Measurements from ENCODE around the gene KIF16B. TPM values are rescaled to one million over a fixed set of nuclear protein-coding genes. Genes with fewer than 3 reads are reported as not detected.

The KIF16B gene
- total RNA-seq, 1 experiment from 2014 or later = 7.0 TPM

DNA sequence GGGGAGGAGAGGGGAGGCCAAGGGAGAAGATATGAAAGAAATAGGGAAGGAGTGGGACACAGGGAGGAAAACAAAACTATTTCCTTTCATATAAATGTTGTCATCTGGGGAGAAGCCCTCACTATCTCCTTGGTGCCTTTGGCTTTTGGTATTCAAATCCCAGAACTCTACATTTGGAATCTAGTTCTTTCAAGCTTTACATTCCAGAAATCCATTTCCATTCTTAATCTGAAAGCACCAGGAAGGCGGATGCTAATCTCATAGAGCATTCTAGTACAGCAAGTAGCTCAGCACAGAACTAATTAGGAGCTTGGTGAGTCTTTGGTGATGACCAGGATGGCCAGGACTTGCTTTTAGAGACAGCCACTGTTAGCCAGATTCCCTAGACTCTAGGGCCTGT lies 177.9 kb downstream of the KIF16B start:
- no peaks in the 10 kb centered on the region for H3K9me2 ChIP-seq (ENCODE audit: insufficient read depth)
- DNase-seq (ENCODE audit: low read depth, low spot score) = no peak
- BruUV-seq (replicated peaks) = no TSS peak
- H2AFZ ChIP-seq (ENCODE audit: low read depth, low read length, poor library complexity, severe bottlenecking) = no peak overlapping the region
- no peaks in the 10 kb centered on the region for H3K4me1 ChIP-seq (ENCODE audit: control insufficient read depth in 1 of 2, insufficient read depth in 2 of 2, low read length in 2 of 2)
- H3K27ac ChIP-seq (ENCODE audit: low read depth, low read length) = no peak overlapping the region
- H3K9ac ChIP-seq (ENCODE audit: low read length) = no peak overlapping the region
- POLR2A ChIA-PET = no interaction called here
- no peaks in the 10 kb centered on the region for H4K20me1 ChIP-seq (ENCODE audit: insufficient read depth)
- ATAC-seq = no peak
- H3K27me3 ChIP-seq (ENCODE audit: insufficient read depth, low read length) = no peaks in the 10 kb centered on the region
- H3K4me3 ChIP-seq (replicated peaks in 1 of 2; ENCODE audit: low read depth in 1 of 2, low read length in 2 of 2) = no peak overlapping the region
- RAD21 ChIA-PET (ENCODE audit: low non-redundant PET in 1 of 2, low total read pairs in 2 of 2, uncharacterized antibody in 2 of 2, unreplicated experiment in 2 of 2) = no interaction called here
- no peaks in the 10 kb centered on the region for H3K9me3 ChIP-seq (ENCODE audit: control insufficient read depth in 1 of 2, insufficient read depth in 1 of 2, low read depth in 1 of 2, low read length in 2 of 2)
- no peaks in the 10 kb centered on the region for H3K79me2 ChIP-seq (ENCODE audit: insufficient read depth, low read length)
- no peak overlapping the region for H3K4me2 ChIP-seq (ENCODE audit: low read length)
- no peaks in the 10 kb centered on the region for H3K36me3 ChIP-seq (ENCODE audit: control insufficient read depth in 1 of 2, insufficient read depth in 2 of 2, low read length in 2 of 2)
- TF ChIP-seq CBX3 (IDR thresholded peaks at IDR 0.05; ENCODE audit: low read depth) = no peak
- CTCF ChIA-PET = no interaction called here
- intact Hi-C loops (cut with micrococcal nuclease) = no loop called here

- H3K36me3 ChIP-seq (ENCODE audit: control insufficient read depth in 1 of 2, insufficient read depth in 2 of 2, low read length in 2 of 2) = no peaks in the 10 kb centered on the region
- ChIA-PET RAD21 (ENCODE audit: low non-redundant PET in 1 of 2, low total read pairs in 2 of 2, uncharacterized antibody in 2 of 2, unreplicated experiment in 2 of 2) (no interaction called here), CTCF (no interaction called here), POLR2A (no interaction called here)
- ATAC-seq (no peak), DNase-seq (ENCODE audit: low read depth, low spot score) (no peak)
- intact Hi-C loops (cut with micrococcal nuclease) = no loop called here
- no peak overlapping the region for H3K27ac ChIP-seq (ENCODE audit: low read depth, low read length)
- no peaks in the 10 kb centered on the region for H3K9me3 ChIP-seq (ENCODE audit: control insufficient read depth in 1 of 2, insufficient read depth in 1 of 2, low read depth in 1 of 2, low read length in 2 of 2)
- H3K79me2 ChIP-seq (ENCODE audit: insufficient read depth, low read length) = no peaks in the 10 kb centered on the region
- BruUV-seq (replicated peaks) = no TSS peak
- no peak overlapping the region for H3K4me2 ChIP-seq (ENCODE audit: low read length)
- H3K4me3 ChIP-seq (replicated peaks in 1 of 2; ENCODE audit: low read depth in 1 of 2, low read length in 2 of 2) = no peak overlapping the region
- no peaks in the 10 kb centered on the region for H4K20me1 ChIP-seq (ENCODE audit: insufficient read depth)
- no peaks in the 10 kb centered on the region for H3K27me3 ChIP-seq (ENCODE audit: insufficient read depth, low read length)
- H3K9me2 ChIP-seq (ENCODE audit: insufficient read depth) = no peaks in the 10 kb centered on the region
- no peak for TF ChIP-seq POLR2A (IDR thresholded peaks at IDR 0.05; ENCODE audit: borderline replicate concordance, extremely low read depth, insufficient read depth, insufficient read length)
- no peak overlapping the region for H3K9ac ChIP-seq (ENCODE audit: low read length)
- H3K4me1 ChIP-seq (ENCODE audit: control insufficient read depth in 1 of 2, insufficient read depth in 2 of 2, low read length in 2 of 2) = no peaks in the 10 kb centered on the region
- no peak overlapping the region for H2AFZ ChIP-seq (ENCODE audit: low read depth, low read length, poor library complexity, severe bottlenecking)
Observed at GRCh38 chr20:16394784-16395183, 178.5 kb downstream of the KIF16B start.

GRCh38 chr20:16393836-16394235 lies 179.4 kb downstream of the KIF16B start:
- no peaks in the 10 kb centered on the region for H3K4me1 ChIP-seq (ENCODE audit: control insufficient read depth in 1 of 2, insufficient read depth in 2 of 2, low read length in 2 of 2)
- CTCF ChIA-PET = no interaction called here
- H3K27ac ChIP-seq (ENCODE audit: low read depth, low read length) = no peak overlapping the region
- intact Hi-C loops (cut with micrococcal nuclease) = no loop called here
- no peaks in the 10 kb centered on the region for H3K9me2 ChIP-seq (ENCODE audit: insufficient read depth)
- no peak overlapping the region for H3K9ac ChIP-seq (ENCODE audit: low read length)
- ATAC-seq (no peak), DNase-seq (ENCODE audit: low read depth, low spot score) (no peak)
- H3K4me2 ChIP-seq (ENCODE audit: low read length) = no peak overlapping the region
- RAD21 ChIA-PET (ENCODE audit: low non-redundant PET in 1 of 2, low total read pairs in 2 of 2, uncharacterized antibody in 2 of 2, unreplicated experiment in 2 of 2) = no interaction called here
- H3K4me3 ChIP-seq (replicated peaks in 1 of 2; ENCODE audit: low read depth in 1 of 2, low read length in 2 of 2) = no peak overlapping the region
- H3K36me3 ChIP-seq (ENCODE audit: control insufficient read depth in 1 of 2, insufficient read depth in 2 of 2, low read length in 2 of 2) = no peaks in the 10 kb centered on the region
- H3K79me2 ChIP-seq (ENCODE audit: insufficient read depth, low read length) = no peaks in the 10 kb centered on the region
- H4K20me1 ChIP-seq (ENCODE audit: insufficient read depth) = no peaks in the 10 kb centered on the region
- H2AFZ ChIP-seq (ENCODE audit: low read depth, low read length, poor library complexity, severe bottlenecking) = no peak overlapping the region
- no peaks in the 10 kb centered on the region for H3K27me3 ChIP-seq (ENCODE audit: insufficient read depth, low read length)
- no TSS peak for BruUV-seq (replicated peaks)
- POLR2A ChIA-PET = no interaction called here
- no peaks in the 10 kb centered on the region for H3K9me3 ChIP-seq (ENCODE audit: control insufficient read depth in 1 of 2, insufficient read depth in 1 of 2, low read depth in 1 of 2, low read length in 2 of 2)
- TF ChIP-seq RAD21 (IDR thresholded peaks at IDR 0.05; ENCODE audit: low read depth) (no peak), ZBTB33 (IDR thresholded peaks at IDR 0.05; ENCODE audit: extremely low read depth, insufficient replicate concordance, low read length) (no peak), EZH2 (IDR thresholded peaks at IDR 0.05) (no peak), SIN3A (IDR thresholded peaks at IDR 0.05; ENCODE audit: low read depth) (no peak), POLR2AphosphoS5 (IDR thresholded peaks at IDR 0.05; ENCODE audit: low read depth, low read length) (no peak), POLR2A (IDR thresholded peaks at IDR 0.05; ENCODE audit: borderline replicate concordance, extremely low read depth, insufficient read depth, insufficient read length) (no peak), SRF (IDR thresholded peaks at IDR 0.05; ENCODE audit: low read depth) (no peak), ZFX (IDR thresholded peaks at IDR 0.05) (no peak)
- TF ChIP-seq, protein P1, sequence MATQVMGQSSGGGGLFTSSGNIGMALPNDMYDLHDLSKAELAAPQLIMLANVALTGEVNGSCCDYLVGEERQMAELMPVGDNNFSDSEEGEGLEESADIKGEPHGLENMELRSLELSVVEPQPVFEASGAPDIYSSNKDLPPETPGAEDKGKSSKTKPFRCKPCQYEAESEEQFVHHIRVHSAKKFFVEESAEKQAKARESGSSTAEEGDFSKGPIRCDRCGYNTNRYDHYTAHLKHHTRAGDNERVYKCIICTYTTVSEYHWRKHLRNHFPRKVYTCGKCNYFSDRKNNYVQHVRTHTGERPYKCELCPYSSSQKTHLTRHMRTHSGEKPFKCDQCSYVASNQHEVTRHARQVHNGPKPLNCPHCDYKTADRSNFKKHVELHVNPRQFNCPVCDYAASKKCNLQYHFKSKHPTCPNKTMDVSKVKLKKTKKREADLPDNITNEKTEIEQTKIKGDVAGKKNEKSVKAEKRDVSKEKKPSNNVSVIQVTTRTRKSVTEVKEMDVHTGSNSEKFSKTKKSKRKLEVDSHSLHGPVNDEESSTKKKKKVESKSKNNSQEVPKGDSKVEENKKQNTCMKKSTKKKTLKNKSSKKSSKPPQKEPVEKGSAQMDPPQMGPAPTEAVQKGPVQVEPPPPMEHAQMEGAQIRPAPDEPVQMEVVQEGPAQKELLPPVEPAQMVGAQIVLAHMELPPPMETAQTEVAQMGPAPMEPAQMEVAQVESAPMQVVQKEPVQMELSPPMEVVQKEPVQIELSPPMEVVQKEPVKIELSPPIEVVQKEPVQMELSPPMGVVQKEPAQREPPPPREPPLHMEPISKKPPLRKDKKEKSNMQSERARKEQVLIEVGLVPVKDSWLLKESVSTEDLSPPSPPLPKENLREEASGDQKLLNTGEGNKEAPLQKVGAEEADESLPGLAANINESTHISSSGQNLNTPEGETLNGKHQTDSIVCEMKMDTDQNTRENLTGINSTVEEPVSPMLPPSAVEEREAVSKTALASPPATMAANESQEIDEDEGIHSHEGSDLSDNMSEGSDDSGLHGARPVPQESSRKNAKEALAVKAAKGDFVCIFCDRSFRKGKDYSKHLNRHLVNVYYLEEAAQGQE (IDR thresholded peaks at IDR 0.05; ENCODE audit: low read depth) = no peak
